ENCODE data around the gene NLK.
"Not testable (repeated sequence)": the region's sequence is repeated elsewhere in the genome, so short reads cannot be mapped to it uniquely, and the experiment has no call there.

NLK gene

DNA sequence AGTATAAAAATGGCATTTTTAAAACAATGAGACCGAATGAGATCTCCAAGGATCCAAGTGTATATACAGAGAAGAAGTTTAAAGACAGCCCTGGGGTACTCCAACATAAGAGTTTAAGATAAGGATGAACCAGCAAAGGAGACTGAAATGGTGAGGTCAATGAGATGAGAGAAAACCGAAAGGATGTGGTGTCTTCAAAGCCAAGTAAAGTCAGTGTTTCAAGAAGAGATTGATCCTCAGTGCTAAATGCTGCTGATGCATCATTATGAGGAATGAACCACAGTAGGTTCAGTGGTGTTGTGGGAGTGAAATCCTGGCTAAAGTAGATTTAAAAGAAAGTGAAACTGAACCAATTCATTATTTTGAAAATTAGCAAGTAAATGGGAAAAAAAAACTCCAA is 38.1 kb upstream of the NLK start (continued):
- TF ChIP-seq ZNF8 (CRISPR knock-in tag; IDR thresholded peaks at IDR 0.05): no peak
- TF ChIP-seq ESRRG (CRISPR knock-in tag; IDR thresholded peaks at IDR 0.05): no peak
- no peak for TF ChIP-seq OSR1 (CRISPR knock-in tag; IDR thresholded peaks at IDR 0.05)

DNA sequence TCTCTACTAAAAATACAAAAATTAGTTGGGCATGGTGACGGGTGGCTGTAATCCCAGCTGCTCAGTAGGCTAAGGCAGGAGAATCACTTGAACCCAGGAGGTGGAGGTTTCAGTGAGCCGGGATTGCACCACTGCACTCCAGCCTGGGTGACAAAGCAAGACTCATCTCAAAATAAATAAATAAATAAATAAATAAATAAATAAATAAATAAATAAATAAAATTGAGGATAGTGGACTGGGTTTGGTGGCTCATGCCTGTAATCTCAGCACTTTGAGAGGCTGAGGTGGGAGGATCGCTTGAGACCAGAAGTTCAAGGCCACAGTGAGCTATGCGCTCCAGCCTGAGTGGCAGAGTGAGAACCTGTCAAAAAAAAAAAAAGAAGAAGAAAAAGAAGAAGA is 34.6 kb upstream of the NLK start:
- not testable (repeated sequence) for ATAC-seq

DNA sequence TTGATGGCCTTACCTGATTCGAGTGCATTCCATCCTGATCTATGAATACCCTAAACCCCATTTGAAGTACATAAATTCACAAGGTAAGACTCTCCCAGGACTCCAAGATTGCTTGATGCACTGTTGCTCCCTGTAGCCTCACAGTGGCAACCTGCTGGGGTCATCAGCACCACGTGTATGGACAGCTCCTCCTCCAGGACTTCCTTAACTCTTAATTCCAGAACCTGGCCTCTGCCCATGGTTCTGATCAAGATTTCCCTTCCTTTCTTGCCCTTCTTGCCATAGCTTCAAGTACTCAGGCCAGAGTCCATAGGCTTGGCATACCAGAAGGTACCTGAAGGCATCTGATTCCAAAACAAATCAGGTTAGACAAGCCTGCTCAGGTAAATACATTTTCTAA is 34.0 kb upstream of the NLK start:
- TF ChIP-seq ZC3H10 (CRISPR knock-in tag; IDR thresholded peaks at IDR 0.05) (0 out of 2 replicates have a peak, but pooled peaks have one; percentile 20), ZNF70 (CRISPR knock-in tag; IDR thresholded peaks at IDR 0.05) (no peak), CSDC2 (CRISPR knock-in tag; IDR thresholded peaks at IDR 0.05) (peak; percentile 85; the same call in 1 of the 2 replicates), ZNF8 (CRISPR knock-in tag; IDR thresholded peaks at IDR 0.05) (no peak), ESRRG (CRISPR knock-in tag; IDR thresholded peaks at IDR 0.05) (no peak), PPARA (CRISPR knock-in tag; IDR thresholded peaks at IDR 0.05; ENCODE audit: borderline replicate concordance) (no peak), ZNF565 (CRISPR knock-in tag; conservative IDR thresholded peaks at IDR 0.05; ENCODE audit: low read depth) (no peak), SNAI2 (CRISPR knock-in tag; IDR thresholded peaks at IDR 0.05) (no peak), TOX (CRISPR knock-in tag; IDR thresholded peaks at IDR 0.05; ENCODE audit: borderline replicate concordance) (no peak), ZFP3 (CRISPR knock-in tag; IDR thresholded peaks at IDR 0.05) (peak; percentile 69; the same call in 1 of the 2 replicates), ISL1 (CRISPR knock-in tag; IDR thresholded peaks at IDR 0.05) (no peak), ZFP30 (CRISPR knock-in tag; IDR thresholded peaks at IDR 0.05) (no peak), GLIS3 (CRISPR knock-in tag; IDR thresholded peaks at IDR 0.05) (no peak), BACH2 (CRISPR knock-in tag; IDR thresholded peaks at IDR 0.05; ENCODE audit: borderline replicate concordance) (no peak), OSR1 (CRISPR knock-in tag; IDR thresholded peaks at IDR 0.05) (no peak), RARB (CRISPR knock-in tag; IDR thresholded peaks at IDR 0.05) (no peak), TCF4 (CRISPR knock-in tag; IDR thresholded peaks at IDR 0.05; ENCODE audit: borderline replicate concordance) (no peak), ARNTL (CRISPR knock-in tag; IDR thresholded peaks at IDR 0.05; ENCODE audit: borderline replicate concordance, low read depth) (no peak)
- TF ChIP-seq, protein P1, sequence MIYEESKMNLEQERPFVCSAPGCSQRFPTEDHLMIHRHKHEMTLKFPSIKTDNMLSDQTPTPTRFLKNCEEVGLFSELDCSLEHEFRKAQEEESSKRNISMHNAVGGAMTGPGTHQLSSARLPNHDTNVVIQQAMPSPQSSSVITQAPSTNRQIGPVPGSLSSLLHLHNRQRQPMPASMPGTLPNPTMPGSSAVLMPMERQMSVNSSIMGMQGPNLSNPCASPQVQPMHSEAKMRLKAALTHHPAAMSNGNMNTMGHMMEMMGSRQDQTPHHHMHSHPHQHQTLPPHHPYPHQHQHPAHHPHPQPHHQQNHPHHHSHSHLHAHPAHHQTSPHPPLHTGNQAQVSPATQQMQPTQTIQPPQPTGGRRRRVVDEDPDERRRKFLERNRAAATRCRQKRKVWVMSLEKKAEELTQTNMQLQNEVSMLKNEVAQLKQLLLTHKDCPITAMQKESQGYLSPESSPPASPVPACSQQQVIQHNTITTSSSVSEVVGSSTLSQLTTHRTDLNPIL (CRISPR knock-in tag; IDR thresholded peaks at IDR 0.05; ENCODE audit: low read depth): no peak
- TF ChIP-seq, protein P2, sequence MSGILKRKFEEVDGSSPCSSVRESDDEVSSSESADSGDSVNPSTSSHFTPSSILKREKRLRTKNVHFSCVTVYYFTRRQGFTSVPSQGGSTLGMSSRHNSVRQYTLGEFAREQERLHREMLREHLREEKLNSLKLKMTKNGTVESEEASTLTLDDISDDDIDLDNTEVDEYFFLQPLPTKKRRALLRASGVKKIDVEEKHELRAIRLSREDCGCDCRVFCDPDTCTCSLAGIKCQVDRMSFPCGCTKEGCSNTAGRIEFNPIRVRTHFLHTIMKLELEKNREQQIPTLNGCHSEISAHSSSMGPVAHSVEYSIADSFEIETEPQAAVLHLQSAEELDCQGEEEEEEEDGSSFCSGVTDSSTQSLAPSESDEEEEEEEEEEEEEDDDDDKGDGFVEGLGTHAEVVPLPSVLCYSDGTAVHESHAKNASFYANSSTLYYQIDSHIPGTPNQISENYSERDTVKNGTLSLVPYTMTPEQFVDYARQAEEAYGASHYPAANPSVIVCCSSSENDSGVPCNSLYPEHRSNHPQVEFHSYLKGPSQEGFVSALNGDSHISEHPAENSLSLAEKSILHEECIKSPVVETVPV (CRISPR knock-in tag; IDR thresholded peaks at IDR 0.05): no peak
- TF ChIP-seq, protein P3, sequence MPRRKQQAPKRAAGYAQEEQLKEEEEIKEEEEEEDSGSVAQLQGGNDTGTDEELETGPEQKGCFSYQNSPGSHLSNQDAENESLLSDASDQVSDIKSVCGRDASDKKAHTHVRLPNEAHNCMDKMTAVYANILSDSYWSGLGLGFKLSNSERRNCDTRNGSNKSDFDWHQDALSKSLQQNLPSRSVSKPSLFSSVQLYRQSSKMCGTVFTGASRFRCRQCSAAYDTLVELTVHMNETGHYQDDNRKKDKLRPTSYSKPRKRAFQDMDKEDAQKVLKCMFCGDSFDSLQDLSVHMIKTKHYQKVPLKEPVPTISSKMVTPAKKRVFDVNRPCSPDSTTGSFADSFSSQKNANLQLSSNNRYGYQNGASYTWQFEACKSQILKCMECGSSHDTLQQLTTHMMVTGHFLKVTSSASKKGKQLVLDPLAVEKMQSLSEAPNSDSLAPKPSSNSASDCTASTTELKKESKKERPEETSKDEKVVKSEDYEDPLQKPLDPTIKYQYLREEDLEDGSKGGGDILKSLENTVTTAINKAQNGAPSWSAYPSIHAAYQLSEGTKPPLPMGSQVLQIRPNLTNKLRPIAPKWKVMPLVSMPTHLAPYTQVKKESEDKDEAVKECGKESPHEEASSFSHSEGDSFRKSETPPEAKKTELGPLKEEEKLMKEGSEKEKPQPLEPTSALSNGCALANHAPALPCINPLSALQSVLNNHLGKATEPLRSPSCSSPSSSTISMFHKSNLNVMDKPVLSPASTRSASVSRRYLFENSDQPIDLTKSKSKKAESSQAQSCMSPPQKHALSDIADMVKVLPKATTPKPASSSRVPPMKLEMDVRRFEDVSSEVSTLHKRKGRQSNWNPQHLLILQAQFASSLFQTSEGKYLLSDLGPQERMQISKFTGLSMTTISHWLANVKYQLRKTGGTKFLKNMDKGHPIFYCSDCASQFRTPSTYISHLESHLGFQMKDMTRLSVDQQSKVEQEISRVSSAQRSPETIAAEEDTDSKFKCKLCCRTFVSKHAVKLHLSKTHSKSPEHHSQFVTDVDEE (CRISPR knock-in tag; IDR thresholded peaks at IDR 0.05): 0 out of 2 replicates have a peak, but pooled peaks have one; percentile 22
- TF ChIP-seq, protein P4, sequence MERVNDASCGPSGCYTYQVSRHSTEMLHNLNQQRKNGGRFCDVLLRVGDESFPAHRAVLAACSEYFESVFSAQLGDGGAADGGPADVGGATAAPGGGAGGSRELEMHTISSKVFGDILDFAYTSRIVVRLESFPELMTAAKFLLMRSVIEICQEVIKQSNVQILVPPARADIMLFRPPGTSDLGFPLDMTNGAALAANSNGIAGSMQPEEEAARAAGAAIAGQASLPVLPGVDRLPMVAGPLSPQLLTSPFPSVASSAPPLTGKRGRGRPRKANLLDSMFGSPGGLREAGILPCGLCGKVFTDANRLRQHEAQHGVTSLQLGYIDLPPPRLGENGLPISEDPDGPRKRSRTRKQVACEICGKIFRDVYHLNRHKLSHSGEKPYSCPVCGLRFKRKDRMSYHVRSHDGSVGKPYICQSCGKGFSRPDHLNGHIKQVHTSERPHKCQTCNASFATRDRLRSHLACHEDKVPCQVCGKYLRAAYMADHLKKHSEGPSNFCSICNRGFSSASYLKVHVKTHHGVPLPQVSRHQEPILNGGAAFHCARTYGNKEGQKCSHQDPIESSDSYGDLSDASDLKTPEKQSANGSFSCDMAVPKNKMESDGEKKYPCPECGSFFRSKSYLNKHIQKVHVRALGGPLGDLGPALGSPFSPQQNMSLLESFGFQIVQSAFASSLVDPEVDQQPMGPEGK (CRISPR knock-in tag; IDR thresholded peaks at IDR 0.05; ENCODE audit: borderline replicate concordance): no peak
- TF ChIP-seq, protein P5, sequence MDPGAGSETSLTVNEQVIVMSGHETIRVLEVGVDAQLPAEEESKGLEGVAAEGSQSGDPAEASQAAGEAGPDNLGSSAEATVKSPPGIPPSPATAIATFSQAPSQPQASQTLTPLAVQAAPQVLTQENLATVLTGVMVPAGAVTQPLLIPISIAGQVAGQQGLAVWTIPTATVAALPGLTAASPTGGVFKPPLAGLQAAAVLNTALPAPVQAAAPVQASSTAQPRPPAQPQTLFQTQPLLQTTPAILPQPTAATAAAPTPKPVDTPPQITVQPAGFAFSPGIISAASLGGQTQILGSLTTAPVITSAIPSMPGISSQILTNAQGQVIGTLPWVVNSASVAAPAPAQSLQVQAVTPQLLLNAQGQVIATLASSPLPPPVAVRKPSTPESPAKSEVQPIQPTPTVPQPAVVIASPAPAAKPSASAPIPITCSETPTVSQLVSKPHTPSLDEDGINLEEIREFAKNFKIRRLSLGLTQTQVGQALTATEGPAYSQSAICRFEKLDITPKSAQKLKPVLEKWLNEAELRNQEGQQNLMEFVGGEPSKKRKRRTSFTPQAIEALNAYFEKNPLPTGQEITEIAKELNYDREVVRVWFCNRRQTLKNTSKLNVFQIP (CRISPR knock-in tag; IDR thresholded peaks at IDR 0.05; ENCODE audit: borderline replicate concordance, low read depth): no peak
- peak; percentile 76 for ATAC-seq

Data from SK-N-SH treated with all-trans-retinoic acid at 6 μM for 48 hours (cell line).